Upper lobe of left lung (tissue), 4 donors: ENCODE measurements around the gene ZBED1.

Experiments
- CTCF ChIP-seq, 6 experiments: fragments of 450-650 bp in 4 of 6; fragments of 200-600 bp in 2 of 6; sonication (generic) in 2 of 6; IDR thresholded peaks; one replicate each; pipeline ENCODE4 v1.5.1; 2016 to 2019; ENCODE audit warnings: antibody characterized with exemption in 6 of 6
- EP300 ChIP-seq, 4 donors: sonication (generic); formaldehyde crosslinking; IDR thresholded peaks; one replicate each; pipeline ENCODE4 v1.5.1; 2017; ENCODE audit warnings: antibody characterized with exemption in 4 of 4, control low read depth in 2 of 4
- POLR2A ChIP-seq, 4 donors: fragments of 450-650 bp; IDR thresholded peaks; one replicate each; pipeline ENCODE4 v1.5.1; 2016 to 2017; ENCODE audit warnings: antibody characterized with exemption in 4 of 4, mild to moderate bottlenecking in 2 of 4
- POLR2AphosphoS5 ChIP-seq, 2 donors: sonication (generic); formaldehyde crosslinking; IDR thresholded peaks; one replicate each; pipeline ENCODE4 v1.5.1; 2017; ENCODE audit warnings: antibody characterized with exemption in 2 of 2

GRCh38 chrX:2513121-2513664, 12.4 kb upstream of the ZBED1 start:
- TF ChIP-seq POLR2A (IDR thresholded peaks at IDR 0.05) (no peak), CTCF (IDR thresholded peaks at IDR 0.05) (no peak), EP300 (IDR thresholded peaks at IDR 0.05) (no peak), POLR2AphosphoS5 (IDR thresholded peaks at IDR 0.05) (no peak)
